Kidney (tissue), 14 donors: Measurements from ENCODE around the gene VSIG2. TPM values are rescaled to one million over a fixed set of nuclear protein-coding genes. Genes with fewer than 3 reads are reported as not detected.
A peak's percentile ranks its signal among the peaks of the same experiment; 100 is the strongest.

ENCODE experiments used
- DNase-seq, 5 donors: peaks; one replicate each; pipeline ENCODE4 v3.0.0-alpha.2; 2013 to 2020
- FAIRE-seq: peaks from 2 replicates; lab custom pipeline; 2012; peaks lifted over from hg19 to GRCh38; lab: Jason Lieb, UNC
- H3K27ac ChIP-seq, 2 donors: one replicate each; pipeline ENCODE4 v1.7.0; 2013; ENCODE audit warnings: low read depth in 2 of 2, low read length in 2 of 2, inconsistent platforms in 1 of 2
- H3K27me3 ChIP-seq: one replicate; pipeline ENCODE4 v1.7.1; 2013; ENCODE audit warnings: low read length, inconsistent platforms; ENCODE audit not compliant: control insufficient read depth, insufficient read depth
- H3K36me3 ChIP-seq, 3 donors: one replicate each; pipeline versions ENCODE4 v1.7.0 to v1.7.1; 2013; ENCODE audit warnings: low read length in 3 of 3, control low read depth in 1 of 3, inconsistent platforms in 1 of 3; ENCODE audit not compliant: insufficient read depth in 3 of 3, control insufficient read depth in 2 of 3
- H3K4me1 ChIP-seq, 3 donors: one replicate each; pipeline versions ENCODE4 v1.7.0 to v1.7.1; 2013; ENCODE audit warnings: low read length in 3 of 3, inconsistent platforms in 1 of 3, low read depth in 1 of 3; ENCODE audit not compliant: control insufficient read depth in 2 of 3, insufficient read depth in 2 of 3
- H3K4me3 ChIP-seq, 3 donors: one replicate each; pipeline versions ENCODE4 v1.7.0 to v1.8.1; 2013; ENCODE audit warnings: low read length in 3 of 3, control low read depth in 1 of 3, inconsistent platforms in 1 of 3
- H3K9ac ChIP-seq, 3 donors: one replicate each; pipeline versions ENCODE4 v1.7.0 to v1.7.1; 2013; ENCODE audit warnings: low read length in 3 of 3, control low read depth in 1 of 3, inconsistent platforms in 1 of 3
- H3K9me3 ChIP-seq, 3 donors: one replicate each; pipeline versions ENCODE4 v1.7.0 to v1.7.1; 2013; ENCODE audit warnings: low read length in 3 of 3, control low read depth in 1 of 3, inconsistent platforms in 1 of 3; ENCODE audit not compliant: control insufficient read depth in 2 of 3, insufficient read depth in 1 of 3
- CTCF ChIP-seq: IDR thresholded peaks from 3 replicates; pipeline ENCODE4 v1.5.1; 2012; ENCODE audit warnings: mild to moderate bottlenecking, moderate library complexity, borderline replicate concordance; ENCODE audit not compliant: insufficient read depth; ENCODE audit errors: extremely low read depth
- intact Hi-C: fragments of 100-400 bp; cut with DNase I; formaldehyde crosslinking; loops from one replicate; pipeline ENCODE4 v1.11.1; 2022
- polyA plus RNA-seq: library from polyadenylated mRNA; stranded (reverse); fragments of 350-450 nt; fragmentation: Illumina TruSeq; extraction: RNeasy Lipid Tissue Mini Kit (QIAGEN cat#74804); gene quantifications from one replicate; pipeline ENCODE4 v1.2.3, GENCODE V29; 2014; ENCODE audit warnings: low read depth, low replicate concordance; ENCODE audit not compliant: insufficient read depth
- total RNA-seq: library from RNA; stranded (reverse); fragmentation: NEBNext Ultra II Directional; extraction: Animal tissue kit (Norgen Biotek cat#: 25700); gene quantifications from one replicate; pipeline ENCODE4 v1.2.1, GENCODE V29; 2021
- donor health status: control.
- donor health status: control.
- donor health status: control.
- donor health status: control.
- donor health status: control.
- donor health status: DM: yes; HTN: yes; CAD: no.
- donor health status: Normal renal cell carcinoma (clear cell type).

VSIG2 gene
- total and polyA plus RNA-seq, 2 donors from 2014 or later, result 3.9 to 11.7 TPM

DNA sequence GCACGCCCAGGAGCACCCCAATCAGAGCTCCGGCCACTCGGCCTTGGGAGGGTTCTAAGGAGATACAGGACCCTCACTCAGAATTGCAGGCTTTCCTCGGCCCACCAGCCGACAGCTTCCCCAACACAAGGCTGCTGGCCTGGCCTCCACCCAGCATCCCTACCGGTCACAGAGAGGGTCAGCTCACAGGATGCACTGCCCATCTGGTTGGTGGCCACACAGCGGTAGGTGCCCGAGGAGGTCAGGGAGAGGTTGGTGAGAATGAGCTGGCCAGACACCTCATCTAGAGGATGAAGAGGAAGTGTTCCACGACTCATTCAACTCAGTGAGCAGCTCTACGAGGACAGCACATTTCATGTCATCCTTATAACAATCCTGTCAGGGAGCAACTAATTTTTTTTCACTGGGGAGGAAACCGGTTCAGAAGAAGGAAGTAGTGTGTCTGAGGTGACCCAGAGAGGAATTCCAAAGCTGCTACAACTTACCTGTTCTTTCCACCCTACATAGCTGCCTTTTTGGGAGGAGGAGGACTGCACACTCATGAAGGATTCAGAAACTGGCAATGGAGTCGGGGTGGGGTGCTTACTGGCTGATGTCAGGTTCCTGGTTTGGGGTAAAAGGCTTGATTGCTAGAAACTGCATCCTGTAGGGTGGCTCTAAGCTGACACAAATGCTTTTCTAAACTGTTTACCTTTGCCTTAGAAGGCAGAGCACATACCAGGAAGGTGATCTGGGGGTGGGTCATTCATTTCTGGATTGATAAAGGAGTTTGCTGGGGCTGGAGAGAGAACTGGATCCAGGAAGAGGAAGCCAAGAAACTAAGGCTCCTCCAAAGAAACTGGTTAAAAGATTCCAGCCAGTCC lies 3.3 kb downstream of the VSIG2 start:
- intact Hi-C loops, result no loop called here
- peaks cover 0 to 20% (median 0%) of the 10 kb centered on the region in 3 donors for H3K4me1 ChIP-seq
- H3K27me3 ChIP-seq, result peaks cover 50% of the 10 kb centered on the region
- H3K27ac ChIP-seq, result no peak overlapping the region
- TF ChIP-seq CTCF, result no peak
- H3K9me3 ChIP-seq, result no peaks in the 10 kb centered on the region
- DNase-seq (peak in 2 of 5 donors; percentile 9 to 80), FAIRE-seq (no peak)
- no peak overlapping the region for H3K4me3 ChIP-seq
- H3K9ac ChIP-seq, result no peak overlapping the region
- H3K36me3 ChIP-seq, result no peaks in the 10 kb centered on the region

GRCh38 chr11:124748100-124748418 lies 4.0 kb downstream of the VSIG2 start:
- no peak overlapping the region for H3K9ac ChIP-seq
- H3K4me3 ChIP-seq, result no peak overlapping the region
- peak overlapping the region in 1 of 2 donors; percentile 23 for H3K27ac ChIP-seq
- H3K9me3 ChIP-seq, result no peaks in the 10 kb centered on the region
- intact Hi-C loops, result no loop called here
- H3K4me1 ChIP-seq, result peaks cover 0 to 20% (median 0%) of the 10 kb centered on the region in 3 donors
- FAIRE-seq (no peak), DNase-seq (peak in 1 of 5 donors; percentile 9)
- no peaks in the 10 kb centered on the region for H3K36me3 ChIP-seq
- H3K27me3 ChIP-seq, result peaks cover 54% of the 10 kb centered on the region
- TF ChIP-seq CTCF, result no peak

- Histone ChIP-seq H3K9ac (no peak overlapping the region), H3K4me3 (no peak overlapping the region), H3K4me1 (peaks cover 0 to 18% (median 0%) of the 10 kb centered on the region in 3 donors), H3K9me3 (no peaks in the 10 kb centered on the region), H3K27me3 (peaks cover 57% of the 10 kb centered on the region), H3K27ac (peak overlapping the region in 1 of 2 donors; percentile 54), H3K36me3 (no peaks in the 10 kb centered on the region)
- intact Hi-C loops, result no loop called here
- FAIRE-seq, result no peak
- no peak for TF ChIP-seq CTCF
- DNase-seq, result peak in 1 of 5 donors; percentile 45
Observed at GRCh38 chr11:124747406-124748099, 4.5 kb downstream of the VSIG2 start.
